HuH-7 (cell line): Measurements from ENCODE around the gene HIPK2.
A peak's percentile ranks its signal among the peaks of the same experiment; 100 is the strongest.
"Not testable (repeated sequence)": the region's sequence is repeated elsewhere in the genome, so short reads cannot be mapped to it uniquely, and the experiment has no call there.

ENCODE experiments used
- DNase-seq: peaks from one replicate; pipeline ENCODE4 v3.0.0; 2011; ENCODE audit warnings: low spot score

Gene HIPK2

GRCh38 chr7:139620676-139621344, 157.0 kb downstream of the HIPK2 start:
- peak; percentile 65 for DNase-seq

- DNase-seq = no peak
Observed at GRCh38 chr7:139619367-139619657, 158.5 kb downstream of the HIPK2 start.

DNA sequence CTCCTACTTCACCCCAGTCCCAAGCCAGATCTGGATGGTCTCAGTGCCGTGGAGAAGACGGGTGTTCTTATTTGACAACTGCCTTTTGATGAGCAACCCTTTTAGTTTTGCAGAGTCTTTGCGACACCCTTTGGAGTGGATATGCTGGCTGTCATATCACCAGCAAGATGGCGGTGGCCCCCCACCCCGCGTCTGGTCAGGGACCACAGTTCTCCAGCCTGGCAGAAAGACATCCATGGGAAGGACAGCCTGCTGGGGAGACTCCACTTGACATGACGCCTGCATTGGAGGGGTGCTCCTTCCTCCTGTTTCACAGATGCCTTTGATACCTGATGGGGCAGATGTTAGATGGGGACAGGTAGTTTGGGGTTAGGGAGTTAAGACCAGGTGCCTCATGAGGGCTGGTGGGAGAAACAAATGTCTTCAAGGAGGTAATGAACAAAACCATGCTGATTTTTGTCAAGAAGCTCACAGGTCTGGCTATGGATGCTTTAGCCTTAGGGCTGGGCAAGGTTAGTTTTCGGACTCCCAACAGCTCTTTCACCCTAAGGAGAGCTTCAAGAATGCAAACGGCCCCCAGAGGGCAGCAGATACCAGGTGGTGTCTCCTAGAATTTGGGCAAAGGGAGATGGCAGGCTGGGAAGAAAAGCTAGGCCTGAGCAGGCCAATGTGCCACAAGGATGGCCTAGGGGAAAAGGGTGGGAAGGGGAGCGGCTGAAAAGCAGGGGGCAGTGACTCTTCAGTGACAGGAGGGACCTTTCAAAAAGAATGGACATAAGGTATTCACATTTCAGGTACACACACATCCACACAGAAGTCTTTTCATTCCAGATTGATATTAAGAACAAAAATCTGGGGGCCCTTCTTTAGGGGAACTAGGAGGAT, 159.1 kb downstream of the HIPK2 start:
- peak; percentile 37 for DNase-seq

DNA sequence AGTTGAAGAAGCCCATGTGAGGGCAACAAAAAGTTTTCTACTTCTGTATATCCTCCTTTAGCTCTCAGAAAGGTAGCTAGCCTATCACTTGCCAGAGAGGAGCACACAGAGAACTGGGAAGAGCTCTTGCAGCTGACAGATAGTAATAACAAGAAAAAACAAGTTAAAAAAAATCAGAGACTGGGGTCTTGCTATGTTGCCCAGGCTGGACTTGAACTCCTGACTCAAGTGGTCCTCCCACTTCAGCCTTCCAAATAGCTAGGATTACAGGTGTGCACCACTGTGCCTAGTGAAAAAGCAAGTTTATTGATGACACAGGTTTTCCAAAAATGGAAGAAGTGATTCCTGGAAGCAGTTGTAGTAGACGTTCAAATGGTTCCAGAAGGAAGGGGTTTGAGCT, 160.7 kb downstream of the HIPK2 start:
- DNase-seq = no peak

DNA sequence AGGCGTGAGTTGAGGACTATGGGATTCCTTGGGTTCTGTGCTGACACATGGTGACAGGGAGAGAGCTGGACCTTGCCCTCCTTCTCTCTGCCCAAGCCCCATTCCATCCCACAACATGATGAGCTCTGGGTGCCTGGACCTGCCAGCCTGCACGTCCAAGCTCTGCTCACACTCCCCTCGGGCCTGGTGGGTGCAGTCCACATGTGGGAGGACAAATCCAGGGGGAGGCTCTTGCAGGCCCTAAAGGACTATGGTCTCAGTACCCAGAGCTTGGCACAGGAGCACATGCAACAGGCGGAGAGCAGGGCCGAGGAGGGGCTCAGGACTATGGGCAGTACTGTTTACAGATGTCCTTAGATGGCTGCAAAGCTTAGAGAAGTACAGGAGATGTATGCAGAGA, 162.9 kb downstream of the HIPK2 start:
- DNase-seq = no peak

DNA sequence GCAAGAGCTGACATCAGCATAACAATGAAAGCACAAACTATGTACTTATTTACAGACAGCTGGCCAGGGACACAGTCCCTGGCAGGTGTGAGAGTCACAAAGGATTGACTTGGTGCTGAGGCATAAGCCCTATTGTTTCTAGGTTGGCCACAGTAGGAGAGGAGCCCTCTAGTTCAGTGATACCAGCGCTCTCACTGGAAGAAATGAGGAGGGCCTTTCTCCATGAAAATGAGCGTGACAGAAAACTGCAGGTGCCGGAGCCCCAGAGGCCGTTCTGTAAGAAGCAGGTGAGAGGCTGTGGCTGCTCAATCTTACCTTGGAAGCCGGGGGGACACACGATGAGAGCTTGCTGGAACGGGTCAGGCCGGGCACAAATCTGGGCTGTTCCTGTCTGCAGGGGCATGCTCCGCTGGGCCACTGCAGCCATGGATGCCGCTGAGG, 163.8 kb downstream of the HIPK2 start:
- DNase-seq = no peak

- DNase-seq = not testable (repeated sequence)
Observed at GRCh38 chr7:139611556-139611955, 166.2 kb downstream of the HIPK2 start.

DNA sequence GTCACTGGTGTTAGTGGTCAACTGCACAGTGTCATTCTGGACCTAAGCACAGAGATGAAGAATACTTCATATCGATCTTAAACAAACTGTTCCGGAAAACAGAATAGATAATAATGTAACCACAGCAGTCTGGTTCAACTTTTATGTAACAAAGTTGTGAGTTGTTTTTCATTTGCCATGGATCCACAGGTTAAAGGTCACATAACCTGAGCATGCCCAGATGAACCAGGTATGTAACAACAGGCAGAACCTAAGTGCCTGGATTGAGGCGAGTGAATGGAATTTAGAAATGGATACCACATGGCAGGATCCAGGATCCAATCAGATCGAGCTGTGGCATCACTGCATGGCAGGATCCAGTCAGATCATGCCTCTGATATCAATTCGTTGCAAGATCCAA, 167.2 kb downstream of the HIPK2 start:
- DNase-seq = no peak

DNA sequence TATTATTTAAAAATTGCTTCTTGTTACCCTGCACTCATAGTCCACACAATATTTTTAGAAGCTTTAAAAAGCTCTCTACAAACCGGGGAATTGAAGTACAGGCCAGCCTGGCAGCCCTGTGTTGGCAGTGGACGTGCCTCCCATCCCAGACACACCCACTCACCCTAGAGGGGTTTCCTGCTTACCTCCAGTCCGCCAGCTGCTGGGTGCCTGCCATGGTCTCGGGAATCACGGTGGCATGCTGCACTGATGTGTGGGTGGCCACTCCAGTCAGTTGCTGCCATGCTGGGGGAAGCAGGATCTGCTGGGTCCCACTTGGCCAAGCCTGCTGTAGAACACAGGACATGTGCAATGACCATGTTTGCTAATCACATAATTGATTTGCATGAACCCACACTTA, 173.9 kb downstream of the HIPK2 start:
- DNase-seq = no peak

DNA sequence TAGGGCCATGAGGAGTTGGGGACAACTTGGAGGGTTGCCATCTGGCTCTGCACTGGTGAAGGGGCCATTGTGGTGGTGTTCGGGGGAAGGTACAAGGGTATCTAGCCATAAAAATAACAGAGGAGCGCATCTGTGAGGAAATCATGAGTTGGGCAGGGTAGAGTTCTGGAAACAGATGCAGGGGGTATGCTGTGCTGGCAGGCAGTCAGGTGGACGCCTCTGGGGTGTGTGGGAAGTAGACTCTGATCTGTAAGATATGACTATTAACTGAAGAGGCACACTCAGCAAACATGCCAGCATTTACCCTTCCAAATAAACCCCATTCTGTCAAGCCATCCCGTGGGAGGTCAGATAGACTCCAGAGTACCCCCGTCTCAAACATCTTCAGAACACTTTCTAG, 174.5 kb downstream of the HIPK2 start:
- no peak for DNase-seq

DNA sequence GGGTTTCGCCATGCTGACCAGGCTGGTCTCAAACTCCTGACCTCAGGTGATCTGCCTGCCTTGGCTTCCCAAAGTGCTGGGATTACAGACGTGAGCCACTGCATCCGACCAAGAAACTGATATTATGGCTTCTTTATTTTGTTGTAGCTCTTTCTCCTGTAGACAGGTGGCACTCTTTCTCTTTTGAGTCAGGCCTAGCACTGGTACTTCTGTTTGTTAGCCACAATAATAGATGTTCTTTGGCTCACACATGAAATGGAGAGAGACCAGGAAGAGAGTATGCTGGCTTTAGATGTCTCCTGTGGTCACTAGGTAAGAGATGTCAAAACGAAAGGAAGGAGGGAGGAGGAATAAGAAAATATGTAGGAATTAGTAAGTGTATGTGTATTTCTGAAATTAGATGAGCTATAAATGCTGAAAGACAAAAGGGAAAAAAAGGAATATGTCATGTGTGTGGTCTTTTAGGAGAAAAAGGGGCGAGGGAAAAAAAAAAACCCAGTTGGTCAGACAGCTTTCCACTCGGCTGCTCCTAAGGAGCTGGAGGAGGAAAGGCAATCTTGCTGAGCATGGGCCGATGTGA, 175.6 kb downstream of the HIPK2 start:
- peak; percentile 70 for DNase-seq

DNA sequence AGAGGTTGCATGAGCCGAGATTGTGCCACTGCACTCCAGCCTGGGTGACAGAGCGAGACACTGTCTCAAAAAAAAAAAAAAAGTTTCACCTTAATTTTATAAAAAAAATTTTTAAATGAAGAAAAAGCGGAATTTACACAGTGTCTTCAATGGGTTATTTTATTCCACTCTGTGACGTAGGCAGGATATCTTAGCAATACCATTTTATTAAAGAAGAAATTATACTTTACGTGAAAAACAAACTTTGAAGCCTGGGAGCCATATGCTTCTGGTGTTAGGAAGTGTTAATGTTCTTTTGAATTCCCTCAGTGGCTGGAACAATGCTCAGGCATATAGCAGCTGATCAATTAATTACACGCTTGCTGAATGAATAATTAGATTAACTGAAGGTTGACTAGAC, 176.6 kb downstream of the HIPK2 start:
- DNase-seq = no peak

DNA sequence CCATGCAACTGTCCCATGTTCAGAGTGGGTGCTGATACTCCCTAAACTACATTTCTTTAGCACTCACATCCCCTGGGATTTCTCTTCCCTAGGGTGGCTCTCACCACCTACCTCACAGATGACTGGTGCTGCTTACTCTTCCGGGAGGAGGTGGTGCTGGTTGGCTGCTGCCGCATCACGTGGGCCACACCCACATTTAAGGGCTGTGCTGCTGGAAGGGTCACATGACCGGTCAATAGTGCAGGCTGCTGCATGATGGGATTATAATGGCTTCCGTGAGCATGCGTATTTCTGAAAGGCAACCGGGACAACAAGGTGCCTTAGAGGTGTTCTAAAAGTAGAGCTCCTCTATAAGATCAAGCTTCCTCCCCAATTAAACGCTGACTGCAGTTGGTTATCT, 177.5 kb downstream of the HIPK2 start:
- DNase-seq = no peak

DNA sequence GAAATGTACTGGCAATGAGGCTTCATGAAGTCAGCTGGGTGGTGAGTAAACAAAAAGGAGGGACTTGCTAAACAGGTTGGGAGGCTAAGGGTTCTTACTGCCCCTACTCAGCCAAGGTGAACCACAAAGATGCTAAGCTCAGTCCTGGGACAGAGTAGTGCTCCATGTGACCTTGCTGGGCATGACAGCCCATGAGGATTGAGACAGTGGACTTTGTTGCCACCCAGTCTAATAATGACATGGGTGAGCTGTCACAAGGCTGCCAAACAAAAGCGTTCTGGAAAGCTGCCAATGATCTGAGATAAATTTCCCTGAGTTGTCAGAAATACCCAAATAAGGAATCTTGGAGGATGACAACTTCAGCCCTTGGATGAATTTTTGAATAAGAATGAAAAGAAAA, 179.2 kb downstream of the HIPK2 start:
- no peak for DNase-seq

DNA sequence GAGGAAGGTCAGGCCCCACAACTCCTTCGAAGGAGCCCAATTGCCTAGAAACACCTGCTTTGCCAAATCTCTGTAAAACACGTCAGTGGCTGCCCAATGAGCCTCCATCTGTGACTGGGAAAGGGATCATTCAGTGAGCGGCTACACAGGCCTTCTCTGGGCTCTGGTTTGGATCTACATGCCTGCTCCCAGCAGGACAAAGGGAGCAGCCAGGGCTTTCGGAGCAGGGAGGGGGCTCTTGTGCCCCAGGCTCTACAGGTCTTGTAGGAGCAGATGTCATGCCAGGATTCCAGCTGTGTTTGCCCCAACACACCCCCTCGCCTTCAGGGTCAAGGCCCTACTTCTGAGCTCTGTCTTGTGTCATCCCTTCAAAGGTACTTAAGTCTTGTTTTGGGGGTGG, 180.8 kb downstream of the HIPK2 start:
- DNase-seq = no peak

DNA sequence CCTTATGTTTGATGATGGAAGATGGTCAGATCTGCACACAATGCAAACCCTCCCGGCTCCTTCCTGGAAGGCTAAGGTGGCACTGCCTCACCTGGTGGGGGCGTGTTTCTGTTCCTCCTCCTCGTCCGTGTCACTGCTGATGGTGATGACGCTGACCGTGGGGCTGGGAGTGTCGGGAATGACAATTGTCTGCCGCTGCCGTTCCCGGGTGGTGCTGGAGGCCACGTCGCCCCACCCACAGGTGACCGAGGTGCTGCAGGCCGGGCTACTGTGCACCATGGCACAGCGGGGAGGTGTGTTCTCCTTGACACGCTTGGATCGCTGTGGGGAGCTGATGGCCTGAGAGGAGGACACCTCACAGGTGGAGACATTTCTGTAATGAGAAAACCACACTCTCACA, 181.2 kb downstream of the HIPK2 start:
- no peak for DNase-seq

GRCh38 chr7:139595806-139596205, 182.0 kb downstream of the HIPK2 start:
- no peak for DNase-seq

DNA sequence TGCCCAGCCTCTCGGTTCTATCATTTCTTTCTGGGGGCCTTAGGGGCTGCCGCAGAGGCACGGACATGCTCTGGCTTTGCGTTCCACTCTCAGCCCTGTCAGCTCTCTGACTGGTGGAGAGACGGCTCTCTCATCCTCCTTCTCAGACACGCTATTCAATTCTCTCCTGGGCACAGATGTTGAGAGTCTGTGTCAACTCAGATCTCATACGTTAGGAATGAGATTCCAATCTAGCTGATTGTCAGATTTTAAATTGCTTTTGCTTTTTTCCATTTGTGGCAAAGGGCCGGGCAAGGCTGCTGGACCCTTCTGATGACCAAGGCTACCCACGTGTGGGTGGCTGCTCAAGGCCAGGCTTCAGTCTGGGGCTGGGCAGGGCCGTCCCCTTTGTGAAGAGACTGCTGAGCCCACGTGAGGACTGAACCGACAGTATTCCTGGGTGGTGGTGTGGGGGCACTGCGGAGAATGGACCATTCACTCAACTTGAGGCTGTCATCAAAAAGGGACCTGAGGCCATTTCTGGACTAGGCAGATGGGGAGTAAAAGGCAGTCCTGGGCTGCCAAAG, 182.8 kb downstream of the HIPK2 start:
- no peak for DNase-seq

DNA sequence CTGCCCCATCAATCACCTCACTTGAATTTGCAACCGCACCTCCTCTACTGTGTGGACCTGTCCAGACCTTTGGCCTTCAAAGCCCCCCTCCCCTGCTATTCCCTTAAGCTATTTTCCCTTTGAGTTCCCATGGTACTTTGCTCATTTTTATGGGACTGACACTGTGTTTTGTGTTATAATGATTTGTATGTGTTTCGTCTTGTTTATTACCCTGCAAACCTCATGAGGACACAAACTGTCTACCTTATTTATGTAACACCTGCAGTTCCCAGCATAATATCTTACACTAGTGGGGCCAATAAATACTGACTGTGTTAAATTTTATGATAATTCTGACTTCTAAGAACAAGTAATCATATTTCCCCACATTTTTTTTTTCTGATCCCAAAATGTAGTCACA, 183.7 kb downstream of the HIPK2 start:
- no peak for DNase-seq

GRCh38 chr7:139592801-139593461, 184.9 kb downstream of the HIPK2 start:
- no peak for DNase-seq

GRCh38 chr7:139591550-139592195, 186.1 kb downstream of the HIPK2 start:
- DNase-seq = no peak

DNA sequence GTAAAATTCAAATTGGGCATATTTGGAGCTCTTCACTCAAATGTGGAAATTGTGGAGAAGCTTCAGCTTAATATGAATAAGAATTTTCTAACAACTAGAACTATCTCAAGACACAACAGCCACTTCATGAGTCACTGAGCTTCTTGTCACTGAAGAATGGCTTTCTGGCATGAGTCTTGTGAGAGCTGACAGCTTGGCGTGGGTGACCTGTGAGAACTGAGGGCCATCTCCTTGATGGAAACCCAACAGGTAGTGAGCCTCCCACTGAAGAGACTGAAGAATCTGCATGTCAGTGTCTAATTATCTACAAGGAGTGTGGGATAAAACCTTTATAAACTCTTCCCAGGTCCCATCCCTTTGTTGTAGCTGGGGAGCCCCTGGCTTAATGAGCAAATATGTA, 188.3 kb downstream of the HIPK2 start:
- DNase-seq = no peak
